OCI-LY1 (cell line): ENCODE measurements around the gene CCDC9B.

Experiments
- EZH2 ChIP-seq: fragments of 200-600 bp; sonication (generic), shearing (Covaris generic); IDR thresholded peaks from 2 replicates; pipeline ENCODE4 v1.8.0; 2017; ENCODE audit warnings: borderline replicate concordance, mixed run types, mild to moderate bottlenecking, antibody characterized with exemption, low read length, moderate library complexity, mixed read lengths
- TF ChIP-seq, protein P1 (sequence below): fragments of 200-600 bp; sonication (generic), shearing (Covaris generic); IDR thresholded peaks from 2 replicates; pipeline ENCODE4 v1.5.1; 2017; ENCODE audit warnings: mild to moderate bottlenecking, antibody characterized with exemption, low read length, moderate library complexity, mixed read lengths

DNA sequence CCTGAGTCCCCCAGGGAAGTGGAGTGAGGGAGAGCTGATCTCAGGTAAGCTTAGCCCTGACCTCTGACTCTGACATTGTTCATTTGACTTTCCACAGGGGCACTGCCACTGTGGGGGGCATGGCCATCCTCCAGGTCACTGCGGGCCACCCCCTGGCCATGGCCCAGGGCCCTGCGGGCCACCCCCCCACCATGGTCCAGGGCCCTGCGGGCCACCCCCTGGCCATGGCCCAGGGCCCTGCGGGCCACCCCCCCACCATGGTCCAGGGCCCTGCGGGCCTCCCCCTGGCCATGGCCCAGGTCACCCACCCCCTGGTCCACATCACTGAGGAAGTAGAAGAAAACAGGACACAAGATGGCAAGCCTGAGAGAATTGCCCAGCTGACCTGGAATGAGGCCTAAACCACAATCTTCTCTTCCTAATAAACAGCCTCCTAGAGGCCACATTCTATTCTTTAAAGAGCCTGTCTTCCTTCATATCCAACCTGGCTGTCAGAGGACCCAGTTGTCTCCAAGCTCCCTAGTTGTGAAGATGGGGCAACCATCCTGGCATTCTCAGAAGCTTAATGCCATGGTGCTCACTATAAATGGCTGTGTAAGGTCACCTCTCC lies 15.3 kb upstream of the CCDC9B start:
- TF ChIP-seq, protein P1, sequence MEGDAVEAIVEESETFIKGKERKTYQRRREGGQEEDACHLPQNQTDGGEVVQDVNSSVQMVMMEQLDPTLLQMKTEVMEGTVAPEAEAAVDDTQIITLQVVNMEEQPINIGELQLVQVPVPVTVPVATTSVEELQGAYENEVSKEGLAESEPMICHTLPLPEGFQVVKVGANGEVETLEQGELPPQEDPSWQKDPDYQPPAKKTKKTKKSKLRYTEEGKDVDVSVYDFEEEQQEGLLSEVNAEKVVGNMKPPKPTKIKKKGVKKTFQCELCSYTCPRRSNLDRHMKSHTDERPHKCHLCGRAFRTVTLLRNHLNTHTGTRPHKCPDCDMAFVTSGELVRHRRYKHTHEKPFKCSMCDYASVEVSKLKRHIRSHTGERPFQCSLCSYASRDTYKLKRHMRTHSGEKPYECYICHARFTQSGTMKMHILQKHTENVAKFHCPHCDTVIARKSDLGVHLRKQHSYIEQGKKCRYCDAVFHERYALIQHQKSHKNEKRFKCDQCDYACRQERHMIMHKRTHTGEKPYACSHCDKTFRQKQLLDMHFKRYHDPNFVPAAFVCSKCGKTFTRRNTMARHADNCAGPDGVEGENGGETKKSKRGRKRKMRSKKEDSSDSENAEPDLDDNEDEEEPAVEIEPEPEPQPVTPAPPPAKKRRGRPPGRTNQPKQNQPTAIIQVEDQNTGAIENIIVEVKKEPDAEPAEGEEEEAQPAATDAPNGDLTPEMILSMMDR: no peak
- no peak for TF ChIP-seq EZH2
